Midbrain (tissue), 1 donor: ENCODE results near the gene FGF19.

ENCODE experiments used
- DNase-seq: peaks from one replicate; lab custom pipeline; 2025; lab: John Stamatoyannopoulos, UW

The FGF19 gene

GRCh38 chr11:69654660-69655478 is 49.0 kb downstream of the FGF19 start:
- no peak for DNase-seq

GRCh38 chr11:69654001-69654659 is 49.7 kb downstream of the FGF19 start:
- no peak for DNase-seq

DNA sequence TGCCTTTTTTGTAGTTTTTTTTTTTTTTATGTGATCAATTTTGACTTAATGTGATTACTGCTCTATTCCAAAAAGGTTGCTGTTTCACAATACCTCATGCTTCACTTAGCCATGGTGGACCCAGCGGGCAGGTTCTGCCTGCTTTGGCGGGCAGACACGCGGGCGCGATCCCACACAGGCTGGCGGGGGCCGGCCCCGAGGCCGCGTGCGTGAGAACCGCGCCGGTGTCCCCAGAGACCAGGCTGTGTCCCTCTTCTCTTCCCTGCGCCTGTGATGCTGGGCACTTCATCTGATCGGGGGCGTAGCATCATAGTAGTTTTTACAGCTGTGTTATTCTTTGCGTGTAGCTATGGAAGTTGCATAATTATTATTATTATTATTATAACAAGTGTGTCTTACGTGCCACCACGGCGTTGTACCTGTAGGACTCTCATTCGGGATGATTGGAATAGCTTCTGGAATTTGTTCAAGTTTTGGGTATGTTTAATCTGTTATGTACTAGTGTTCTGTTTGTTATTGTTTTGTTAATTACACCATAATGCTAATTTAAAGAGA is 50.3 kb downstream of the FGF19 start:
- DNase-seq = no peak

DNA sequence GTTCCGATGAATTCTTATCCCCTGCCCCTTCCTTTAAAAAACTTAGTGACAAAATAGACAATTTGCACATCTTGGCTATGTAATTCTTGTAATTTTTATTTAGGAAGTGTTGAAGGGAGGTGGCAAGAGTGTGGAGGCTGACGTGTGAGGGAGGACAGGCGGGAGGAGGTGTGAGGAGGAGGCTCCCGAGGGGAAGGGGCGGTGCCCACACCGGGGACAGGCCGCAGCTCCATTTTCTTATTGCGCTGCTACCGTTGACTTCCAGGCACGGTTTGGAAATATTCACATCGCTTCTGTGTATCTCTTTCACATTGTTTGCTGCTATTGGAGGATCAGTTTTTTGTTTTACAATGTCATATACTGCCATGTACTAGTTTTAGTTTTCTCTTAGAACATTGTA is 50.8 kb downstream of the FGF19 start:
- DNase-seq = no peak

DNA sequence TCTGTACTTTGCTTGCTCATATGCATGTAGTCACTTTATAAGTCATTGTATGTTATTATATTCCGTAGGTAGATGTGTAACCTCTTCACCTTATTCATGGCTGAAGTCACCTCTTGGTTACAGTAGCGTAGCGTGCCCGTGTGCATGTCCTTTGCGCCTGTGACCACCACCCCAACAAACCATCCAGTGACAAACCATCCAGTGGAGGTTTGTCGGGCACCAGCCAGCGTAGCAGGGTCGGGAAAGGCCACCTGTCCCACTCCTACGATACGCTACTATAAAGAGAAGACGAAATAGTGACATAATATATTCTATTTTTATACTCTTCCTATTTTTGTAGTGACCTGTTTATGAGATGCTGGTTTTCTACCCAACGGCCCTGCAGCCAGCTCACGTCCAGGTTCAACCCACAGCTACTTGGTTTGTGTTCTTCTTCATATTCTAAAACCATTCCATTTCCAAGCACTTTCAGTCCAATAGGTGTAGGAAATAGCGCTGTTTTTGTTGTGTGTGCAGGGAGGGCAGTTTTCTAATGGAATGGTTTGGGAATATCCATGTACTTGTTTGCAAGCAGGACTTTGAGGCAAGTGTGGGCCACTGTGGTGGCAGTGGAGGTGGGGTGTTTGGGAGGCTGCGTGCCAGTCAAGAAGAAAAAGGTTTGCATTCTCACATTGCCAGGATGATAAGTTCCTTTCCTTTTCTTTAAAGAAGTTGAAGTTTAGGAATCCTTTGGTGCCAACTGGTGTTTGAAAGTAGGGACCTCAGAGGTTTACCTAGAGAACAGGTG is 51.8 kb downstream of the FGF19 start:
- no peak for DNase-seq

DNA sequence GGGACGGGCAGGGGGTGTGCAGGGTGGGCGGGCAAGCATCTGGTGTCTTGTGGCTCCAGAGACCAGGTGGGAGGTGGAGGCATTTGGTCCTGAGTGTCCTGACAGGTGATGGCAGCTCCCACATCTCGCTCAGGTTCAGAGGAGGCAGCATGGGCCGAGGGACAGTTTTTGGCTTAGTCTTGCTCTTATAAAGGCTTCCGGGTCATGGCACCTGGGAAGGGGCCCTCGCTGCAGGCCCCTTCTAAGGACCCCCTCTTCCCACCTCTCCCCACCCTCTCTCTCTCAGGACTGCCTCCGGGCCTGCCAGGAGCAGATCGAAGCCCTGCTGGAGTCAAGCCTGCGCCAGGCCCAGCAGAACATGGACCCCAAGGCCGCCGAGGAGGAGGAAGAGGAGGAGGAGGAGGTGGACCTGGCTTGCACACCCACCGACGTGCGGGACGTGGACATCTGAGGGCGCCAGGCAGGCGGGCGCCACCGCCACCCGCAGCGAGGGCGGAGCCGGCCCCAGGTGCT is 52.9 kb downstream of the FGF19 start:
- DNase-seq = no peak

- DNase-seq = no peak
Observed at GRCh38 chr11:69650081-69650831, 53.6 kb downstream of the FGF19 start.

- DNase-seq = no peak
Observed at GRCh38 chr11:69649576-69649900, 54.3 kb downstream of the FGF19 start.

DNA sequence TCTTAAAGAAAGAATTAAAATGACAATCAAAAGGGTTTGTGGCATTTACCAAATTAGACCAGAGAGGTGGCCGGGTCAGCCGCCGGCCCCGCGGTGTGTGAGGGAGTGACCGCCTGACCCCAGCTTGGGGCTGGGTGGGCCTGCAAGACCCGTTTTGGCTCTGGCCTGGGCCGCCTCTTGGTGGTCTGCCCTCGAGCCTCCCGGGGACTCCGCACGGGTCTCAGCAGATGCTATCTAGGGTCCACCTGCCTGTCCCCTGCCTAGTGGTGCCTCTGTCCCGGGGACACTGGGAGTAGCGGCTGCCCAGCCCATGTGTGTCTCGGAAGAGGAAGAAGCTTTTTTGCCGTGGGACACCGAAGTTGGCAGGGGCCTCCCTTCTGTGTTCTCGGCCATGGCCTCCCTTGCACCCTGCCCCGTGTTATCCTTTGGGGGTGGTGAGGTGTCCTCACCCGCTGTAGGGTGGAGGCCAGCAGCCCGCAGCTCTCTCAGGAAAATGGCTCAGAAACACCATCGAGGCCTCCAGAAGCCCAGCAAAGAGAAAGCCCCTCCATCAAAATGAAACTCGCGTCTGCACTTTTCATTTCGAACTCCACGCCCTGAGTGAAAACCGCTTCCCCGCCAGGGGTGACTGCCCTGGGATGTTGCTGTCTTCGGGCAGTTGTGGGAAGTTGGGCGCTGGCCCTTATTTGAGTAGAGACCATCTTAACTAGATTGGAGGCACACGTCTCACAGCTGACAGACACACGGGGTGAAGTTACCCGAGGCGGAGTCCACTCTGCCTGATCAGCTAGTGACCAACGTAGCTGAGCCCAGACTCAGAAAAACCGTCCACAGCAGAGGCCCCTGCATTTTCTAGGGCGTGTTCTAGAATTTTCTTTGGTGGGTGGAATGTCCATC is 54.9 kb downstream of the FGF19 start:
- DNase-seq = no peak
